ENCODE results near the gene CNIH2. TPM values are rescaled to one million over a fixed set of nuclear protein-coding genes. Genes with fewer than 3 reads are reported as not detected.

The CNIH2 gene
- total and polyA plus RNA-seq, 2 donors (not counting 1 experiment from before 2014, with no cell fraction given) = 0.92 to 2.0 TPM

- Histone ChIP-seq H3K4me1 (ENCODE audit: control insufficient read depth in 2 of 2, insufficient read depth in 2 of 2, low read length in 2 of 2) (peaks cover 8 to 19% of the 10 kb centered on the region in 2 donors), H3K27ac (ENCODE audit: low read length in 2 of 2) (no peak overlapping the region), H3K4me3 (ENCODE audit: control extremely low read depth in 1 of 5, extremely low read depth in 1 of 5, insufficient read depth in 1 of 5, low read depth in 2 of 5, low read length in 4 of 5) (no peak overlapping the region), H3K9ac (ENCODE audit: low read length) (no peak overlapping the region), H3K79me2 (ENCODE audit: control insufficient read depth, insufficient read depth, low read length) (peaks cover 12% of the 10 kb centered on the region), H3K27me3 (replicated peaks in 1 of 4; ENCODE audit: control extremely low read depth in 1 of 4, control insufficient read depth in 3 of 4, insufficient read depth in 4 of 4, low read length in 3 of 4) (no peaks in the 10 kb centered on the region), H3K4me2 (replicated peaks; ENCODE audit: low read depth, low read length, poor library complexity, severe bottlenecking) (no peak overlapping the region), H2AFZ (ENCODE audit: insufficient read depth, low read depth, low read length, poor library complexity, severe bottlenecking) (no peak overlapping the region), H3K9me3 (ENCODE audit: control extremely low read depth in 1 of 3, control insufficient read depth in 2 of 3, insufficient read depth in 1 of 3, low read length in 2 of 3) (no peaks in the 10 kb centered on the region), H4K20me1 (ENCODE audit: control insufficient read depth, insufficient read depth, low read length, poor library complexity, severe bottlenecking) (peaks cover under 1% of the 10 kb centered on the region), H3K36me3 (replicated peaks in 1 of 2; ENCODE audit: control extremely low read depth in 1 of 2, control insufficient read depth in 1 of 2, extremely low read depth in 1 of 2, insufficient read depth in 2 of 2, low read length in 1 of 2) (peaks cover 0 to 47% of the 10 kb centered on the region in 2 experiments)
- intact Hi-C loops (cut with micrococcal nuclease) = no loop called here
- POLR2A ChIA-PET = no interaction called here
- DNase-seq = no peak
- CTCF ChIA-PET = no interaction called here
- Mint-ChIP-seq H3K4me1 (peaks cover 19% of the 10 kb centered on the region), H3K9me3 (ENCODE audit: insufficient read depth) (no peaks in the 10 kb centered on the region), H3K27ac (no peak overlapping the region), H3K4me3 (no peak overlapping the region), H3K27me3 (no peaks in the 10 kb centered on the region)
- WGBS (ENCODE audit: insufficient coverage) = 98% methylated on average over 8 of the region's 8 CpGs
- no peak for ATAC-seq (ENCODE audit: low read depth)
- TF ChIP-seq EZH2 (IDR thresholded peaks at IDR 0.05; ENCODE audit: borderline replicate concordance, insufficient read depth, low read depth, low read length, poor library complexity, severe bottlenecking) = no peak
- TF ChIP-seq CTCF (IDR thresholded peaks at IDR 0.05) = no peak
Observed at GRCh38 chr11:66264383-66264782, 13.6 kb upstream of the CNIH2 start.

DNA sequence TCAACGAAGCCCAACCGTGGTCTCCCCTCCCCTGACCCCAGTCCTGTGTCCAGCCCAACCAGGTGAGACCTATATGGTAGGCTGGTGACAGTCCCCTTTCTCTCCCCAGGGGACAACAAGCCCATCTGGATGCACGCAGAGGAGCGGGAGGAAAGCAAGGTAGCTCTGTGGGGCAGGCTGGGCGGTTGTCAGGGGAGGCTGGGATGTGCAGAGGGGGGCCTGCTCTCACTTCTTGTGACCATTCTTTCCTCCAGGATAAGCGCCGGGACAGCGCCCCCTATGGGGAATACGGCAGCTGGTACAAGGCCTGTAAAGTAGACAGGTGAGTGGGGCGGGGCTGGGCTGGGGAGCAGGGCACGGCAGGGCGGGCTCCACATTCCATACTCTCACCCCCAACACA, 13.1 kb upstream of the CNIH2 start:
- Mint-ChIP-seq H3K9me3 (ENCODE audit: insufficient read depth) (no peaks in the 10 kb centered on the region), H3K4me1 (peaks cover 21% of the 10 kb centered on the region), H3K4me3 (no peak overlapping the region), H3K27me3 (no peaks in the 10 kb centered on the region), H3K27ac (no peak overlapping the region)
- CTCF ChIA-PET = no interaction called here
- ATAC-seq (ENCODE audit: low read depth) (no peak), DNase-seq (peak; percentile 47)
- WGBS (ENCODE audit: insufficient coverage) = 84% methylated on average over 5 of the region's 12 CpGs
- peaks cover 15% of the 10 kb centered on the region for H3K79me2 ChIP-seq (ENCODE audit: control insufficient read depth, insufficient read depth, low read length)
- peaks cover 0 to 47% of the 10 kb centered on the region in 2 experiments for H3K36me3 ChIP-seq (replicated peaks in 1 of 2; ENCODE audit: control extremely low read depth in 1 of 2, control insufficient read depth in 1 of 2, extremely low read depth in 1 of 2, insufficient read depth in 2 of 2, low read length in 1 of 2)
- POLR2A ChIA-PET = no interaction called here
- TF ChIP-seq EZH2 (IDR thresholded peaks at IDR 0.05; ENCODE audit: borderline replicate concordance, insufficient read depth, low read depth, low read length, poor library complexity, severe bottlenecking) (no peak), CTCF (IDR thresholded peaks at IDR 0.05) (peak; percentile 32)
- peaks cover 14 to 25% of the 10 kb centered on the region in 2 donors for H3K4me1 ChIP-seq (ENCODE audit: control insufficient read depth in 2 of 2, insufficient read depth in 2 of 2, low read length in 2 of 2)
- H2AFZ ChIP-seq (ENCODE audit: insufficient read depth, low read depth, low read length, poor library complexity, severe bottlenecking) = no peak overlapping the region
- H3K9me3 ChIP-seq (ENCODE audit: control extremely low read depth in 1 of 3, control insufficient read depth in 2 of 3, insufficient read depth in 1 of 3, low read length in 2 of 3) = no peaks in the 10 kb centered on the region
- no peak overlapping the region for H3K9ac ChIP-seq (ENCODE audit: low read length)
- intact Hi-C loops (cut with micrococcal nuclease) = loop anchor here (5.0 kb wide), 2 partner anchors 408 to 553 kb away; partner anchors contain the start of genes CFL1 and KAT5
- no peaks in the 10 kb centered on the region for H3K27me3 ChIP-seq (replicated peaks in 1 of 4; ENCODE audit: control extremely low read depth in 1 of 4, control insufficient read depth in 3 of 4, insufficient read depth in 4 of 4, low read length in 3 of 4)
- peaks cover 3% of the 10 kb centered on the region for H4K20me1 ChIP-seq (ENCODE audit: control insufficient read depth, insufficient read depth, low read length, poor library complexity, severe bottlenecking)
- H3K4me3 ChIP-seq (ENCODE audit: control extremely low read depth in 1 of 5, extremely low read depth in 1 of 5, insufficient read depth in 1 of 5, low read depth in 2 of 5, low read length in 4 of 5) = no peak overlapping the region
- H3K27ac ChIP-seq (ENCODE audit: low read length in 2 of 2) = no peak overlapping the region
- H3K4me2 ChIP-seq (replicated peaks; ENCODE audit: low read depth, low read length, poor library complexity, severe bottlenecking) = no peak overlapping the region
